Measurements from ENCODE around the gene TRIM38.
"Not testable (repeated sequence)": the region's sequence is repeated elsewhere in the genome, so short reads cannot be mapped to it uniquely, and the experiment has no call there.

TRIM38 gene

GRCh38 chr6:25972128-25972527 is 9.5 kb downstream of the TRIM38 start:
- no peak for DNase-seq (ENCODE audit: insufficient read length, low spot score)
- no peak for FAIRE-seq

GRCh38 chr6:25972902-25973301 is 10.3 kb downstream of the TRIM38 start:
- no peak for DNase-seq (ENCODE audit: insufficient read length, low spot score)
- TF ChIP-seq POLR2A (IDR thresholded peaks at IDR 0.05; ENCODE audit: low read depth, low read length) = no peak
- no peak for FAIRE-seq

More at GRCh38 chr6:25972128-25972527, 9.5 kb downstream of the TRIM38 start:
- TF ChIP-seq POLR2A (IDR thresholded peaks at IDR 0.05; ENCODE audit: low read depth, low read length) = no peak

GRCh38 chr6:25973923-25974555 is 11.4 kb downstream of the TRIM38 start:
- no peak for TF ChIP-seq POLR2A (IDR thresholded peaks at IDR 0.05; ENCODE audit: low read depth, low read length)
- DNase-seq (ENCODE audit: insufficient read length, low spot score) = no peak
- FAIRE-seq = no peak

- no peak for TF ChIP-seq POLR2A (IDR thresholded peaks at IDR 0.05; ENCODE audit: low read depth, low read length)
- no peak for FAIRE-seq
- no peak for DNase-seq (ENCODE audit: insufficient read length, low spot score)
Observed at GRCh38 chr6:25975923-25976560, 13.4 kb downstream of the TRIM38 start.

GRCh38 chr6:25980935-25981334 is 18.3 kb downstream of the TRIM38 start:
- no peak for TF ChIP-seq POLR2A (IDR thresholded peaks at IDR 0.05; ENCODE audit: low read depth, low read length)
- FAIRE-seq (no peak), DNase-seq (ENCODE audit: insufficient read length, low spot score) (no peak)

- TF ChIP-seq POLR2A (IDR thresholded peaks at IDR 0.05; ENCODE audit: low read depth, low read length) = no peak
- DNase-seq (ENCODE audit: insufficient read length, low spot score) = no peak
- FAIRE-seq = no peak
Observed at GRCh38 chr6:25981568-25982263, 19.1 kb downstream of the TRIM38 start.

- no peak for FAIRE-seq
- no peak for DNase-seq (ENCODE audit: insufficient read length, low spot score)
- TF ChIP-seq POLR2A (IDR thresholded peaks at IDR 0.05; ENCODE audit: low read depth, low read length) = no peak
Observed at GRCh38 chr6:25984265-25984664, 21.7 kb downstream of the TRIM38 start.

- DNase-seq (ENCODE audit: insufficient read length, low spot score) = no peak
- FAIRE-seq = no peak
- no peak for TF ChIP-seq POLR2A (IDR thresholded peaks at IDR 0.05; ENCODE audit: low read depth, low read length)
Observed at GRCh38 chr6:25987845-25988244, 25.2 kb downstream of the TRIM38 start.

- FAIRE-seq = no peak
- no peak for TF ChIP-seq POLR2A (IDR thresholded peaks at IDR 0.05; ENCODE audit: low read depth, low read length)
- DNase-seq (ENCODE audit: insufficient read length, low spot score) = no peak
Observed at GRCh38 chr6:25990172-25990873, 27.7 kb downstream of the TRIM38 start.

GRCh38 chr6:25991785-25992412 is 29.3 kb downstream of the TRIM38 start:
- DNase-seq (ENCODE audit: insufficient read length, low spot score) = peak; percentile 34
- TF ChIP-seq POLR2A (IDR thresholded peaks at IDR 0.05; ENCODE audit: low read depth, low read length) = 0 out of 2 replicates have a peak, but pooled peaks have one; percentile 19
- FAIRE-seq = peak; percentile 50

GRCh38 chr6:25992413-25993340 is 30.1 kb downstream of the TRIM38 start:
- FAIRE-seq (peak; percentile 93), DNase-seq (ENCODE audit: insufficient read length, low spot score) (peak; percentile 78)
- peak; percentile 89 for TF ChIP-seq POLR2A (IDR thresholded peaks at IDR 0.05; ENCODE audit: low read depth, low read length)

GRCh38 chr6:25993341-25993684 is 30.7 kb downstream of the TRIM38 start:
- FAIRE-seq; DNase-seq (ENCODE audit: insufficient read length, low spot score): not testable (repeated sequence)

GRCh38 chr6:25995507-25995906 is 32.9 kb downstream of the TRIM38 start:
- FAIRE-seq = no peak
- TF ChIP-seq POLR2A (IDR thresholded peaks at IDR 0.05; ENCODE audit: low read depth, low read length) = no peak
- DNase-seq (ENCODE audit: insufficient read length, low spot score) = no peak

Measured in H54 (cell line).